GM04503 (cell line): ENCODE data around the gene TNNI3K.
A peak's percentile ranks its signal among the peaks of the same experiment; 100 is the strongest.

ENCODE experiments used
- DNase-seq: peaks from one replicate; pipeline ENCODE4 v3.0.0-alpha.2; 2012; ENCODE audit warnings: low read depth

The TNNI3K gene

DNA sequence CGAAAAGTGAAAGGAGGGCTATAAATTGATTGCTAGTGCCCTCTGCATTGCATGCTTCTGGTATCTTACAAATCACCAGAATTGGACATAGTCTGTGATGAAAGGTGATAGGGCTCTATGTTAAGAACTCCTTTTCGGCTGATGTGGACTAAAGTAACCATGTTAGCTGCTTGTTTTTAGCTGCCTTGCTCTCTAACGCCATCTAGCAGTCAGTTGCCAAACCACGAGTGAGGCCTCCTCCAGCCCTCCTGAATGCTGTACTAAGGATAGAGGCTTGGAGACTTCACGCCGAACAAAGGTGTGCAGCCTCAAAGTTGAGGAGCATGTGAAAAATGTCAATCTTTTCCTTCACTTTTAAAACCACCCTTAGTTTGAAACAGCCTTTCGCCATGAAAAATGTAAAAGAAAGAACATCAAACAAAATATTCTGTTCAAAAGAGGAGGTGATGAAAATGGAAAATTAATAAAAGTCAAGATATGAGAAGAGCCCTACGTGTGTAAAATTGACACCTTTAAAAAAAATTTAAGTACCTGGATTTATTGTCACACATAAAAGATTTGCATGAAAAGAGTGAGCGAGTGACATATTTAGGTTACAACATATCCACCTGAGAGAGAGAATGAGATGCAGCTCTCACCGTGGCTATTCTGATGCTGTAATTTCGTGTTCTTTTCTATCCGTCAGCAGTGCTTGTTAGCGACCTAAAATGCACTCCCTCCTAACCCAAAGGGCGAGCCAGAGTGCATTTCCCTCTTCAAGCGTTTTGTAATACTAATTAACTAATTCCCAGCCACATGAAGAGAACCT lies 269.1 kb downstream of the TNNI3K start:
- DNase-seq, result no peak

DNA sequence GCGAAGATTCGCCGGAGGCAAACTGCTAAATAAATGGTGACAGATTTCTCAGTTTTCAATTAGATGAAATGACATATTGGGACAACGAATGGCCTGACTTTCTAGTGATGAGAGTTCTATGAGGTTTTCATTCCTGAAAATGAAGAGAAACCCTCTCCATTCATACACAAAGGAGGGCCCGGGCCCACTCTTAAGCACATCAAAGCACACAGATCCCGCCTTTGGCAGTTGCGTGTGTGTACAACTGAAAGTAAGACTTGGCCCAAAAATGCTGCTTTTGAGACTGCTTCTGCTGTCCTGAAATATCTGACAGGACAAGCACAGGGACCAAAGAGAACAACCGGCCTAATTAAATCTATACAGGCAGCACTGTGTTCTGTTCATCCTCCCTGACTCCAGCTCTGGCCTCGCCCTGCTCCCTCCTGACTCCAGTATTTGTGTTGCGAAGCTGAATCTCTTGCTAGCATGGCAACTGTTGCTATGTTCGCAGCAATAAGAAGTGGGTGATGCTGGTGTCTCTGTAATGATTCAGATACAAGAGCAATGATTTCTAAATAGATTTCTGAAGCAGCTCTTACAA lies 269.8 kb downstream of the TNNI3K start:
- no peak for DNase-seq

DNA sequence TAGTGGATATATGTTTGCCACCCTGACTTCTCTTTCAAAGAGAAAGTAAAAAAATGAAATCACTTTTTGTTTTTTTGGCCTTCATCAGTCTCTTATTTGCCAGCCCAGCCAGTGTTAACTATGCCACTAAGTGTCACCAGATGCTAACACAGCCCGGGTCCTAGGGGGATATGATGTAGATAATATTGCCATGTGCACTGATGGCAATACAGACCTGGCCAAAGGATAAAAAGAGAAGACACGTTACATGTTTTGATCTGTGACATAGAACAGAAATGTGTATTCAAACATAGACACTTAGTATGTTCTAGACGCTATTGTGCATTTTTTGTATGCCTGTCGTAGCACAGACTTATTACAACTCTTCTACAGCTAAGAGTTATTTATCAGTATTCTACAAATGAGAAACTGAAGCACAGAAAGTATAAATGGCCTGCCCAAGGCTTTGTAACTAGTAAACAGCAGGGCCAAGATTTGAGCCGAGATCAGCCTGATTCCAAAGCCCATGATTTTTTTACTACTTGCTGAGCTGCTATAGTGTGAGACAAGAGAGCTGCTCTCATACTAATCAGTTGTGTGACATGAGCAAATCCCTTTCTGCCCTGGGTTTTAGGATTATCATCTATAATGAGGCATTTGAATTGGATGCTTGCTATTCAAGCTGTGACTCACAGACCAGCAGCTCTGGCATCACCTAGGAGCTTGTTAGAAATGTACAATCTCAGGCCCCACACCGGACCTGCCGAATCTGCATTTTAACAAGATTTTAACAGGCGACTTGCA lies 270.9 kb downstream of the TNNI3K start:
- no peak for DNase-seq

DNA sequence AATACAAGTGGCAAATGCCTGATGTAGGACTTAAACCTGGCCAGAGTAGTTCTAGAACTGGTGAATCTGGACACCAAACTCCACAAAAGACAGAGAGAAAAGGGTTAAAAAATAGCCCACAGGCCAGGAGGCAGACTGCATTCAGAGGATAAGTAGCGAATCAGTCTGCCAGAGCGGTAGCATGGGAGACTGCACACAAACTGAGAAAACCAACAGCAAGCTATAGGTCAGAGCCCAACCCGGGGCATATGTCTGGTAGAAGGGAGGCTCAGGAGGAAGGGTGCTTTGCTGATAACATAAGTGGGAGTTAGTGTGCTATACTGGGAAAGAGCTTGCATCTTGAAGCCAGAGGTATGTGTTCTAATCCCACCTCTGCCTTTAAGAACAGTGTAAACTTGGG lies 273.3 kb downstream of the TNNI3K start:
- DNase-seq, result no peak

DNA sequence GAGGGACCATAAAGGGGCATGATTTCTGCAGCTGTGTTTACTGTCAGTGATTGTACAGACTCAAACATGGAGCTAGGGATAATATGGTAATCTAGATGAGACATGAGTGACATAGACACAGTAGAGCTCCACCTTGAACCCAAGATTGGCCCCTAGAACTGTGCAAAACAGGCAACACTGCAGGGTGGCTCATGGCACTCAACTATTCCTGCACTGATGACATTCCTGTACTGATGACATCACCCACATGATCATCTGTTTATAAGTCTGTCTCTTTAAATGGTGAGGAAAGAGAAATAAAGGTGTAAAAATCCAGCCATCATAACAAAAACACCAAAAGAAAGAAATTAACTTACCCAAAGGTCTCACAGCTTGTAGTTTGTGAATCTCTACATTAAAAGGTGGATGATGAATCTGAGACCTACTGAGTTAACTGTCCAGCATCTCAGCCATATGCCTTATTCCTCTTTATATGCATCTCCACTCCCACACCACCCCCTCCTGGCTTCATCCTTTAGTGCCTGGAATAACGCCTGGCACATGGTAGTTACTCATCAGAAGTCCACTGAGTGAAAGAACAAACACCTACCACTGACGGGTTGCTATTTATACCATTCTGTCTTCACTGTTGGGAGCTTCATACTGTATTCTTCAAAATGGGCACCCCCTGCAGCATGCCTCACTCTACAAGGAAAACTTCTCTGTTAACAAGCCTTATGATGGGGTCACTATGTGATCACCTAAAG lies 277.2 kb downstream of the TNNI3K start, which contains the start of gene LRRC53:
LRRC53 (minus strand) TSS at position 442 of the 746 bp plus-strand sequence. CDS start 29,262 bp downstream, outside the sequence.
- DNase-seq, result no peak

DNA sequence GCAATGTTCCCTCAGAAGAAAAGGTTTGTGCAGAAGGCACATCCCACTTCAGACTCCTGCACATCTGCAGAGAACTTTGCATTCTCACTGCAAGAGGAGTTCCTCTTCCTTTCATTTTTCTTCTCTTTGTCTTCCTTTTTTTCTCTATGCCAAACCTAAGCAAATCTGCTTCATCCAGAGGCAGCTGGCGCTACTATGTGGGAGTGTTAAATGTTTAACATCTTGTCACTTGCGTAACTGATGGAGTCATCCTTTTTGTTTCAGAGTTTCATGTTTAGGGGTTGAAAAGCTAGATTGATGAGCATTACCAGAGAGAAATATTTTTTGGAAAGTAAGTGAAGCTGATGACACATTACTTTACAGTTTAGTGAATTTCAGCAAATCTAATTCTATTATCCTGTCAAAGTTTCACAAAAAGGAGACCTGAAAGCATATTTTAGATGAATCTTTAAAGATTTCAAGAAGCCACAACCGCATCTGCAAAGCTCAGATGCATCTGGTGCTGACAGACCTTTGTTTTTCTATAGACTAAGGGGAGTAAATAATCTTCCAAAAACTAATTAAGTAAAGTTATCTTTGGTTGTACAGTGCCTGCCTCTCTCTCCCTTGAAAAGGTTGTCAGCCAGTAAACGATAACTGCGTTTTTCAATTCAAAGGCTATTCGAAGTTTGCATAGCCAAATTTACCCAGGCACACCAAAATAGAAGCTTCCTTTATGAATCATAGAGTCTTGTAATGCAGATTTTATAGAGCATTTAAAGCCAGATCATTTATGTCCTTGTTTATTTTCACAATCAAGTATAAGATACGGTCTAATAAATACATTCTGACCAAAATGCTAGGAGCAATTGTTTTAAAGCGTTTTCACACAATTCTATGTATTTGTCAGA lies 278.5 kb downstream of the TNNI3K start:
- DNase-seq, result no peak

DNA sequence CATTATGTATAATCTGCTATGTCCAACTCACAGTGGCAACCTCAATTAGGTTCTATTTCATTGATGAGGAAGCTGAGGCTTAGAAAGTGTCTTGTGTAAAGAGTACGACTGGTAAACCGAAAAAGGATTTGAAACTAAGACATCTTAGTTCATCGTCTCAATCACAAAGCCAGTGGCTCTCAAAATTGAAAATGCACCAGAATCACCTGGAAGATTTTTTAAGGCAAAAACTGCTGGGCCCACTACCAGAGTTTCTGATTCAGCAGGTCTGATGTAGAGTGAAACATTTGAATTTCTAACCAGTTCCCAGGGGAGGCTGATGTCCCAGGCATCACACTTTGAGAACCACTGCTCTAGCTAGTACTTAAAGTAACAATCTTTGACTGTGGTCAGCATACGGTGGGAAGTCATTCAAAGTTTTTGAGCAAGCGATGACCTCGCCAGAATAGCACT lies 282.4 kb downstream of the TNNI3K start:
- no peak for DNase-seq

DNA sequence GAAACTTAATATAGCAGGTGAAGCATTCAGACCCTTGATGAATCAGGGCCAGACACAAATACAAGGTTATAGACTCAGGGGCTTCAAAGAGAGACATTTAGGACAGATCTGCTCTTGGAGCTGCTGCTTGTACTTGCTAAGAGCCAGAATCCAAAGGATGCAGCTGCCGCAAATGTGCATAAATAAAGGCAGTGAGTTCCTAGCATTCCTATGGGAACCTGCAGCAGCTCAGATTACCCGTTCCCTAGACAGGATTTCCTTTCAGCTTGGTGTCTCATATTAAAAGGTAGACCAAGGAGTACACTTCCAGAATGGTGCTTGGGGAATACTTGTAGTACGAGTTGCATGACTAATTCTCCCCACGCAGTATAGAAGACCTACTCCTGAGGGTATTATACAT lies 287.0 kb downstream of the TNNI3K start:
- no peak for DNase-seq

DNA sequence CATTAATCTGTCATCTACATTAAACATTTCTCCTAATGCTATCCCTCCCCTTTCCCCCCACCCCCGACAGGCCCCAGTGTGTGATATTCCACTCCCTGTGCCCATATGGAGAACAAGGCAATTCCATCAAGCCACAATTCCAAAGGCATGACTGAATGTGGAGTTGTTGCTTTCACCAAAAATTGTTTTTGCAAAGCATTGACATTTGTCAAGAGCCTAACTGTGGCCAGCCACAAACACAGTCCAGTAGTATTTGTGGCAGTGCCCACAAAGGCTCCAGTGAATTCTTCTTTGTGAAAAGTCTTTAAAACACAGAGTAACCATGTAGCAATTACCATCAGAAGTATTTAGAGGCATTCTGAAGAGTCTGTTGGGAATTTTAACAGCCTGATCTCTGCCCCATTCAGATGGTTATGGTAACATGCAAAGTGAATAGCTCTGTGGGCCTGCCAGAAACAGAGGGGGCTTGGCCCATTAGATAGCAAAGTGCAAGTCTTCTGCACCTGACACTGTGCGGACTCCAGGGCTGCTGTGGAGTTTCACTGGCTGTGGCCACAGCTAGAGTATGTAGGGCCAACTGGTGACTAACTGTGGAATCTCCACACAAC lies 288.8 kb downstream of the TNNI3K start:
- no peak for DNase-seq

DNA sequence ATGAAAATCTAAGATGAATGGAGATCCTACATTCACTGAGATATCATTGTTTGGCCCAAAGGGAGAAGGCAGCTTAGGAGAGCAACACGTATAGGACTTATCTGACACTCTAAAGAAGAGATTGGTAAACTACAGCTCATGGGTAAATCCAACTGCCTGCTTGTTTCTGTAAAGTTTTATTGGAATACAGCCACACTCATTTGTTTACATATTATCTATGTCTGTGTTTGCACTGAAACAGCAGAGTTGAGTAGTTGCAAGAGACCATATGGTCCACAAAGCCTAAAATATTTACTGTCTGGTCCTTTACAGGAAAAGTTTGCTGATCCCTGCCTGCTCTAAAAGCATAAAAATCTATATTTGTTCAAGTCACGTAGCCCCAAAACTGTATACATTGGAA lies 291.5 kb downstream of the TNNI3K start:
- no peak for DNase-seq

DNA sequence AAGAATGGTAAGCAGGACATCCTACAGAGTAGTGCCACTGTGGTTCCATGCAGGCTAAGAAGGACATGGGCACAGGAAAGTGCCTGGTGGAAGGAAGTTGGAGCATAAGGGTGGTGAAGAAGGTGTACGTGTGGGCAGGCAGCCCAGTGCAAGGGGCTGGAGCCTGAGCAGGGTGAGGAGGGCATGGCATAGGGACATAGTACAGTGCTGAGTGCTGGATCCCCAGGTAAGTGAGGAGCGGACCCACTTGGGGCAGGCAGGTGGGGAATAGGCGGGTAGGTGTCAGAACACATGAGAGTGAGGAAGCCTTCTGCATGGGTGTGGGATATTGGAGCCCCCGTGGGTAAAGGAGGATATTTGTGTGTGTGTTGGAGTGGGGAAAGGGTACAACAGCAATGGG lies 292.9 kb downstream of the TNNI3K start:
- no peak for DNase-seq

DNA sequence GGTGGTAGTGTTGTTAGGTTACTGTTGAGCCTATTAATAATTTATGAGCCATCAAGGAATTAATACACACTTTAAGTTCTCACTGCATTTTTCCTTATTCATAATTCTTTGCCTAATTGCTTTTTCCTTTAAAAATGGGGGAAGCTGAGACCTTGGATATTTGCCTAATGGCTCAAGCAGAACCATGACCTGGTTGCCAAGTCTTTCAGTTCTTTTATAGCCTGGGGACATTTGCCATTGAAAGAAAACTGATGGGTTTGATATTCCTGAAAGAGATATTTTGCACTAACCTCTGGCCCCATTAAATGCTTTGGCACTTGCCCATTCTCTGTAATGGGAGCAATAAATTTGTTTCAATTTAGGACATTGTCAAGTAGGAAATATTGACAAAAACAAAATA lies 295.7 kb downstream of the TNNI3K start:
- DNase-seq, result no peak

DNA sequence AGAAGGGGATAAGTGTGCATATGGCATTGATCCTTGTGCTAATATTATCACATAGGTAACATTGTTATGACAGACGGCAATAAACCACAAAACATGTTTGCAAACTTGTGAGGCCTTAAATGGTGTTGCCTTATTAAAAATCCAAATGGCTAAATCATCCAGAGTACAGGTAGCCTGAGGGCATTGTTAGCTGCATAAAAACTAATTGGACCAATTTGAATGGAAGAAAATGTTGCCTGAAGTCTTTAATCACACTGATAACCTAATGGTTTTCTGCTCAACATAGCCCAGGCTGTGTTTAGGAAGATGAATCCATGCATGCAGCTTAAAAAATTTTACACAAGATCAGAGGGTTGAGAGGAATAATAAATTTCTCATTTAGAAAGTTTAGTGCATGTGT lies 296.6 kb downstream of the TNNI3K start:
- no peak for DNase-seq

DNA sequence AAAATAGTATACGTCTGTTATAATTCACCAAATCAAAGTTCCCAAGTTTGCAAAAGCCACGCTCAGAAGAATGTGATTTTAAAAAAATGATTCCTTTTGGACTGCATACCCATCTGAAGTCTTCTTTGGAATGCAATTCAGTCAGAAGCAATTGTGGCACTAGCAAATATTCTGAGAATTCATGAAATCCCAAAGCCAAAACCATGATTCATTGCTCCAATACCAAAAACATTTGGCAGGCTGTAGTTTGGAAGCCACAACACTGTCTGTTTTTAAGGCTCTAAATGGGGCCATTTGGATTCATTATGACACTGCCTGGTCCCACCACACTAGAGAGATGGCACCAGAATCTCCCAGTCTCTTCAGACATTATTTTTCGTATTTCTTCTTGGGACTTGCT lies 299.1 kb downstream of the TNNI3K start:
- peak; percentile 57 for DNase-seq

DNA sequence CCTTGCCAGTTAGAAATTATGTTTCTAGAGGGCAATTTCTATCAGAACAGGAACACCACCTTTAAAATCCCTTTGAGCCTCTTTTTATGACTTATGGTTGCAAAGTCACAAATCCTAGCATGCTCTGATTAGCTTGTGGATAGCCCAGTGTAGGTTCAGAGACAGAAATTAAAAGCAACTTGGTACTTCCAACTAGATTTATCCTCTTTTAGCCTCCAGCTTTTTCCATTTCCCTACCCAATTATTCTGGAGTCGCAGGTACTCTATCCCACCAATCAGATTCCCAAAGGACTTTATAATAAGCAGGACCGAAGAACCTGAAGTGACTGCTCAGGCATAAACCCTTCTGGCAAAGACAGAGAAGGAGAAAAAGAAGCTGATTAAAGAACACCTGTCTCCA lies 310.6 kb downstream of the TNNI3K start:
- no peak for DNase-seq

DNA sequence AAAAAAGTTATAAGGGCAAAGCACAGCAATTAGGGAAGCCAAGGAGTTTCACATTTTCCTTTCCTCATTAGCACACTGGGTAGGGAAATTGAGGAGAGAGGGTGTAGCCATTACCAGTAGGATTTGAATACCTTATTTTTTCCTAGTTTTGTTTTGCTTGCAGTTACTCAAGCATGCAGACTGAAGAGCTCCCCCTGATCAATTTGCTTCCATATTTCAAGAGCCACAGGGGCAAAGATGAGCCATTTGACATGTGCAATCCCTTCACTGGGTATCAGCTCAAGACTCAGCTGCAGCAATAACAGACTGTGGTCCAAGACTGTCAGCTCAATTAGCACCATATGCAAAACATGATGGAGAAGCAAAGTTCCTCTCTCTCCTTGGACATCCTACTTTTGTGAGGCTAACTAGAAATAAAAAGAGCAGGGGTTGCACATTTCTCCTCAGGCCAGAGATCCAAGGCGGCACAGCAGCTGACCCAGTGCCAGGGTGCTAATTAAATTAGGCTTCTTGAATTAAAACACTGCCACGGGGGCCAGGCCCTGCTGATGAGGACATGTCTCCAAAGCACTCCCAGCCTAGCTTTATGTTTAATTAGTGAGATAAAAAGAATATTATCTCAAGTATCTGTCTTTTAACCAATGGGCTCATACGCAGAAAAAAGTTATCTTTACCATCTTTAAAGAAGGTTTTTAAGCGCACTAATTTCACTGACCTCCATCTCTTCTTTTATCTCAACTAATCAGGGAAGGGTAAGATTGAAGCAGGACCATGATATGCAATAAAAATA lies 314.0 kb downstream of the TNNI3K start:
- no peak for DNase-seq

DNA sequence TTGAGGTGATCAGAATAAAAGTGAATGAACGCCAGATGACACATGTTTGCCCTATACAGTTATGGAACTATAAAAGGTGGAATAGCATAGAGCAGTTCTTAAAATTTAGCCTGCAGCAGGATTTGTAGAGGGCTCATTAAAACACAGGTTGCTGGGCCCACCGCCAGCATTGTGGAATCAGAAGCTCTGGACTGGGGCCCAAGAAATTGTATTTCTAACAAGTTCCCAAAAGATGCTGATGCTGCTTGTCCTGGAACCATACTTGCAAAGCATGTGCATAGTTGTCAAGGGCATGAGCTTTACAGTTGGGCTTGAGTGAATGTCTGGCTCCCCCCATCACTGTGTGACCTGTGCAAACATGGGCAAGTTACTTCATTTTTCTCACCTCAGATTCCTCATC lies 314.7 kb downstream of the TNNI3K start:
- no peak for DNase-seq

DNA sequence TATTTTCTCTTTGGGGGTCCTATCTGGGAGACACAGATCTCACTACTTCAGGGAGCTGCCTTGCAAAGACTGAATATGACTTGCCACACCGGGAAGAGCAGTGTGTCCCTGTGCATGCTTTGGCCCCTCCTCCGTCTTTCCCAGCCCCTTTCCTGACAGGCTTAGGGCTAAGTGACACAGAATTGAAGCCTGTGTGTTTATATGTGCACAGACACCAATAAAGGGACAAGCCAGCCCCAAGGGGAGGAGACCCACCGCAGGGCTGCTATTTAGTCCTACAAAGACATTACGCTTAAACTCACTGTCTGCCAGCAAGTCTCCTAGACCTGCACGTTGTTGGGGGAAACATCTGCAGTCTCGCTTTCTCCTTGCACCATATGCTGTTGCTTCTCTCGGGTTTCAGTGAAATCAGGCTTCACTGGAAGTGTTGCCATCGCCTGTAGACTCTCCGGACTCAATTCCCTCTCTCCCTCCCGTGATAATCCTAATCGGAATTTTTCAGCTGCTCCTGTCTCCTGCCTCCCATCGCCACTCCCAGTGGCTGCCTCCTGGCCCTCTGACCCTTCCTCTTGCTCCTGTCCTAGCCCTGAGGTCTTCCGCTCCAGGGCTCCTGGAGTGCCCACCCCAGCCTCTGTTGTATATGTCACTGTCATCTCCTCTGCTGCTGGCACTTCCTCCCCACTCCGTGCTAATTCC lies 335.8 kb downstream of the TNNI3K start:
- no peak for DNase-seq

DNA sequence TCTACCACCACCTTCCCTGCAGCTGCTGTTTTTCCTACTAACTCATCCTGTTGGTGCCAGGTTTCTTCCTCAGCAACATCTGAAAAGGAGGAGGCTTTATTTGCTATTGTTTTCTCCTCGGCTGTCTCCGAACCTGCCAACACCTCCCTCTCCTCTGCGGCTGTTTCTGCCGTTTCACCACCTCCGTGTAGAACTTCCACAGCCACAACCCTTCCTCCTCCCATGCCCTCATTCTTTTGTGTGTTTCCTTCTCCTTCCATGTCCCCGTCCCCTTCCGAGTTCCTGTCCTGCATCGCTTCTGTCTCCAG lies 336.3 kb downstream of the TNNI3K start:
- DNase-seq, result no peak

DNA sequence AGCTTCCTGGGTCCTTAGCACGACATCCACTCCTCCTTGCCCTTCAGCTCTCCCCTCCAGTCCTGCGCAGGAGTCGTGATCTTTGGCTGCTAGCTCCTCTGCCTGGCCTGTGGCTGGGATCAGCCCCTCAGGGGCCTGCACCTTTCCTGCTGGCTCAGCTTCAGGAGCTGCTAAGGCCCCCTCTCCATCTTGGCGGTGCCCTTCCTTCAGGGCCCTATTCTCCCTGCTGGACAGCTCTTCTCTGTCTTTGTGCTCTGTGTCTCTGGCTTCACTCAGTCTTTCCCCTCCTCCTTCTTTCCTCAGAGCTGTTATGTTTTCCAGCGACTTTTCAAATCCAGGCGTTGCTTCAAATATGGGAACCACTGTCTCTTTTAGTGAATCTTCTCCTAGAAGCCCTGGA lies 336.7 kb downstream of the TNNI3K start:
- no peak for DNase-seq
